HUES6 (cell line): ENCODE results near the gene WDFY2.
A peak's percentile ranks its signal among the peaks of the same experiment; 100 is the strongest.

Source experiments
- H3K27ac ChIP-seq: 2 replicates; pipeline ENCODE4 v1.7.0; 2013; ENCODE audit warnings: low read depth, mild to moderate bottlenecking, low read length, inconsistent platforms
- H3K27me3 ChIP-seq: 2 replicates; pipeline ENCODE4 v1.6.1; 2013; ENCODE audit warnings: low read length; ENCODE audit not compliant: control insufficient read depth, insufficient read depth
- H3K36me3 ChIP-seq: 2 replicates; pipeline ENCODE4 v1.6.1; 2013; ENCODE audit warnings: low read length; ENCODE audit not compliant: control insufficient read depth, insufficient read depth
- H3K4me1 ChIP-seq: 2 replicates; pipeline ENCODE4 v1.6.1; 2013; ENCODE audit warnings: low read length; ENCODE audit not compliant: control insufficient read depth, insufficient read depth
- H3K4me3 ChIP-seq: 2 replicates; pipeline ENCODE4 v1.5.1; 2013; ENCODE audit warnings: low read depth, low read length
- H3K9ac ChIP-seq: one replicate; pipeline ENCODE4 v1.6.1; 2013; ENCODE audit warnings: mild to moderate bottlenecking, low read length
- H3K9me3 ChIP-seq: 2 replicates; pipeline ENCODE4 v1.6.1; 2013; ENCODE audit warnings: low read depth, low read length; ENCODE audit not compliant: control insufficient read depth, insufficient read depth

The WDFY2 gene

GRCh38 chr13:51816604-51817249 is 232.5 kb downstream of the WDFY2 start:
- peaks cover 3% of the 10 kb centered on the region for H3K27me3 ChIP-seq
- peak overlapping the region; percentile 23 for H3K9ac ChIP-seq
- H3K9me3 ChIP-seq = no peaks in the 10 kb centered on the region
- no peaks in the 10 kb centered on the region for H3K36me3 ChIP-seq
- no peak overlapping the region for H3K4me3 ChIP-seq
- peaks cover 34% of the 10 kb centered on the region for H3K4me1 ChIP-seq
- H3K27ac ChIP-seq = no peak overlapping the region
